H9 (cell line): ENCODE data around the gene GREB1L. TPM values are rescaled to one million over a fixed set of nuclear protein-coding genes. Genes with fewer than 3 reads are reported as not detected.

Experiments
- DNase-seq: peaks from one replicate; pipeline ENCODE4 v3.0.0-alpha.2; 2017
- H2AFZ ChIP-seq: one replicate; pipeline ENCODE4 v1.6.1; 2013; ENCODE audit warnings: mild to moderate bottlenecking, low read length, control low read depth, moderate library complexity
- H2AK5ac ChIP-seq: 2 replicates; pipeline ENCODE4 v1.6.1; 2013; ENCODE audit warnings: low read length, control low read depth, mixed read lengths; ENCODE audit not compliant: insufficient read length
- H2BK120ac ChIP-seq: one replicate; pipeline ENCODE4 v1.6.1; 2013; ENCODE audit warnings: low read depth, mild to moderate bottlenecking, low read length, control low read depth, inconsistent platforms; ENCODE audit not compliant: poor library complexity, severe bottlenecking
- H2BK12ac ChIP-seq: 2 replicates; pipeline ENCODE4 v1.6.1; 2013; ENCODE audit warnings: low read length, control low read depth, mixed read lengths, low read depth; ENCODE audit not compliant: insufficient read length
- H2BK15ac ChIP-seq: 2 replicates; pipeline ENCODE4 v1.6.1; 2013; ENCODE audit warnings: low read depth, low read length, control low read depth
- H2BK20ac ChIP-seq: one replicate; pipeline ENCODE4 v1.6.1; 2013; ENCODE audit warnings: low read depth, mild to moderate bottlenecking, low read length, control low read depth, inconsistent platforms; ENCODE audit not compliant: poor library complexity, severe bottlenecking
- H2BK5ac ChIP-seq: 2 replicates; pipeline ENCODE4 v1.6.1; 2013; ENCODE audit warnings: low read length, control low read depth, mixed read lengths; ENCODE audit not compliant: insufficient read length
- H3K14ac ChIP-seq: 2 replicates; pipeline ENCODE4 v1.6.1; 2013; ENCODE audit warnings: low read length, control low read depth; ENCODE audit not compliant: insufficient read depth
- H3K18ac ChIP-seq: 2 replicates; pipeline ENCODE4 v1.6.1; 2013; ENCODE audit warnings: low read depth, mild to moderate bottlenecking, mixed read lengths, low read length, control low read depth; ENCODE audit not compliant: insufficient read length
- H3K23ac ChIP-seq: 2 replicates; pipeline ENCODE4 v1.6.1; 2013; ENCODE audit warnings: low read length, control low read depth, mixed read lengths, low read depth; ENCODE audit not compliant: insufficient read length
- H3K23me2 ChIP-seq: 2 replicates; pipeline ENCODE4 v1.6.1; 2013; ENCODE audit warnings: low read depth, mild to moderate bottlenecking, mixed read lengths, low read length, control low read depth; ENCODE audit not compliant: insufficient read length, poor library complexity, severe bottlenecking
- H3K27ac ChIP-seq: 2 replicates; pipeline ENCODE4 v1.5.1; 2013; ENCODE audit warnings: low read length, control low read depth, mixed read lengths, low read depth; ENCODE audit not compliant: insufficient read length
- H3K27me3 ChIP-seq: 2 replicates; pipeline ENCODE4 v1.6.1; 2013; ENCODE audit warnings: low read length, control low read depth, inconsistent platforms; ENCODE audit not compliant: insufficient read depth
- H3K4ac ChIP-seq: 2 replicates; pipeline ENCODE4 v1.6.1; 2013; ENCODE audit warnings: low read depth, mild to moderate bottlenecking, control low read depth, inconsistent platforms, low read length, moderate library complexity
- H3K4me1 ChIP-seq: 2 replicates; pipeline ENCODE4 v1.6.1; 2013; ENCODE audit warnings: low read length, control low read depth, inconsistent platforms; ENCODE audit not compliant: insufficient read depth
- H3K4me2 ChIP-seq: 2 replicates; pipeline ENCODE4 v1.6.1; 2013; ENCODE audit warnings: low read length, control low read depth, mixed read lengths; ENCODE audit not compliant: insufficient read length, insufficient read depth
- H3K56ac ChIP-seq: 2 replicates; pipeline ENCODE4 v1.6.1; 2013; ENCODE audit warnings: low read depth, mild to moderate bottlenecking, mixed read lengths, low read length, control low read depth; ENCODE audit not compliant: insufficient read length
- H3K79me1 ChIP-seq: 2 replicates; pipeline ENCODE4 v1.6.1; 2013; ENCODE audit warnings: low read depth, mild to moderate bottlenecking, moderate library complexity, low read length, control low read depth, inconsistent platforms; ENCODE audit not compliant: insufficient read depth, poor library complexity, severe bottlenecking
- H3K79me2 ChIP-seq: 2 replicates; pipeline ENCODE4 v1.6.1; 2013; ENCODE audit warnings: low read length, control low read depth, inconsistent platforms; ENCODE audit not compliant: insufficient read depth
- H3K9ac ChIP-seq: 2 replicates; pipeline ENCODE4 v1.6.1; 2013; ENCODE audit warnings: low read length, control low read depth, mixed read lengths; ENCODE audit not compliant: insufficient read length; ENCODE audit errors: extremely low read depth
- H3K9me3 ChIP-seq: one replicate; pipeline ENCODE4 v1.6.1; 2013; ENCODE audit warnings: low read depth, low read length, inconsistent platforms; ENCODE audit not compliant: control insufficient read depth
- H3T11ph ChIP-seq: one replicate; pipeline ENCODE4 v1.6.1; 2013; ENCODE audit warnings: mild to moderate bottlenecking, low read length, control low read depth, inconsistent platforms
- H4K20me1 ChIP-seq: one replicate; pipeline ENCODE4 v1.6.1; 2013; ENCODE audit not compliant: control insufficient read depth, insufficient read length, insufficient read depth
- H4K5ac ChIP-seq: 2 replicates; pipeline ENCODE4 v1.6.1; 2013; ENCODE audit warnings: low read depth, mild to moderate bottlenecking, mixed read lengths, low read length, control low read depth; ENCODE audit not compliant: insufficient read length
- H4K8ac ChIP-seq: replicated peaks from 2 replicates; pipeline ENCODE4 v1.6.1; 2013; ENCODE audit warnings: low read length, control low read depth, mixed read lengths, low read depth; ENCODE audit not compliant: insufficient read length
- H4K91ac ChIP-seq: 2 replicates; pipeline ENCODE4 v1.6.1; 2013; ENCODE audit warnings: low read depth, mild to moderate bottlenecking, moderate library complexity, mixed read lengths, low read length, control low read depth; ENCODE audit not compliant: insufficient read length
- H3K27ac Mint-ChIP-seq, 3 experiments: 2 replicates in 2 of 3; 3 replicates in 1 of 3; pipeline ENCODE4 v1.8.0; 2020 to 2021; ENCODE audit warnings: mixed read lengths in 3 of 3, mild to moderate bottlenecking in 1 of 3, moderate library complexity in 1 of 3
- H3K27me3 Mint-ChIP-seq: 2 replicates; pipeline ENCODE4 v1.8.0; 2021; ENCODE audit warnings: low read depth, mild to moderate bottlenecking, moderate library complexity, mixed read lengths
- H3K36me3 Mint-ChIP-seq, 3 experiments: 2 replicates in 2 of 3; 3 replicates in 1 of 3; pipeline ENCODE4 v1.8.0; 2020 to 2021; ENCODE audit warnings: low read depth in 3 of 3, mixed read lengths in 3 of 3; ENCODE audit not compliant: insufficient read depth in 1 of 3
- H3K4me1 Mint-ChIP-seq, 2 experiments: 2 replicates each; pipeline ENCODE4 v1.8.0; 2020; ENCODE audit warnings: mixed read lengths in 2 of 2
- H3K4me3 Mint-ChIP-seq, 2 experiments: 2 replicates in 1 of 2; 3 replicates in 1 of 2; pipeline ENCODE4 v1.8.0; 2020 to 2021; ENCODE audit warnings: mild to moderate bottlenecking in 2 of 2, mixed read lengths in 2 of 2, moderate library complexity in 1 of 2
- H3K9me3 Mint-ChIP-seq, 2 experiments: 2 replicates in 1 of 2; 3 replicates in 1 of 2; pipeline ENCODE4 v1.8.0; 2020; ENCODE audit warnings: mild to moderate bottlenecking in 2 of 2, mixed read lengths in 2 of 2, moderate library complexity in 1 of 2
- WGBS: extraction: QIAGEN DNeasy Blood & Tissue Kit; methylation state at CpG from one replicate; pipeline ENCODE4 v1.1.7; 2013; ENCODE audit warnings: missing lambda C conversion rate, low lambda C conversion rate, mixed read lengths; ENCODE audit not compliant: insufficient read length; ENCODE audit errors: extremely low coverage; 5-methylcytosine and 5-hydroxymethylcytosine counted together
- total RNA-seq: library from RNA; stranded (reverse); gene quantifications from 2 replicates; pipeline ENCODE4 v1.2.1, GENCODE V29; 2021
- TF ChIP-seq, protein P1 (sequence below): fragments of 200-600 bp; sonication (generic); conservative IDR thresholded peaks from 3 replicates; pipeline ENCODE4 v1.8.0; 2021; ENCODE audit warnings: antibody characterized with exemption, mild to moderate bottlenecking

GREB1L gene
- total RNA-seq, 1 experiment from 2014 or later = 2.7 TPM

DNA sequence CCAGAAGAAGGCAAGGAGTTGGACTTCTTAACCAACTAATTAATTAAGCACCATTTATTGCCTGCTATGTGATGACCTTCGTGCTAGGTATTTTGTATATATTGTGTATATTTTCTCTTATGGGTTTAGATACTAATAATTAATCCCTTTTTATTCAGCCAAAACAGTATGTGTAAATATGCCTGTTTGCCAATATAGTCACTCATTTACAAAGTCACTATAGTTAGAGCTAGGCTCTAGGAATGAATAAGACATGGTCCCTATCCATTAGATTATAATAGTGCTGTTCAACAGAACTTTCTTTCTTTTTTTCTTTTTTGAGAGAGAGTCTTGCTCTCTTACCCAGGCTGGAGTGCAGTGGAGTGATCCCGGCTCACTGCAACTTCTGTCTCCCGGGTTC is 51.4 kb downstream of the GREB1L start:
- no peak overlapping the region for H2BK120ac ChIP-seq
- no peak overlapping the region for H3K4me2 ChIP-seq
- H3K4ac ChIP-seq = no peak overlapping the region
- TF ChIP-seq, protein P1, sequence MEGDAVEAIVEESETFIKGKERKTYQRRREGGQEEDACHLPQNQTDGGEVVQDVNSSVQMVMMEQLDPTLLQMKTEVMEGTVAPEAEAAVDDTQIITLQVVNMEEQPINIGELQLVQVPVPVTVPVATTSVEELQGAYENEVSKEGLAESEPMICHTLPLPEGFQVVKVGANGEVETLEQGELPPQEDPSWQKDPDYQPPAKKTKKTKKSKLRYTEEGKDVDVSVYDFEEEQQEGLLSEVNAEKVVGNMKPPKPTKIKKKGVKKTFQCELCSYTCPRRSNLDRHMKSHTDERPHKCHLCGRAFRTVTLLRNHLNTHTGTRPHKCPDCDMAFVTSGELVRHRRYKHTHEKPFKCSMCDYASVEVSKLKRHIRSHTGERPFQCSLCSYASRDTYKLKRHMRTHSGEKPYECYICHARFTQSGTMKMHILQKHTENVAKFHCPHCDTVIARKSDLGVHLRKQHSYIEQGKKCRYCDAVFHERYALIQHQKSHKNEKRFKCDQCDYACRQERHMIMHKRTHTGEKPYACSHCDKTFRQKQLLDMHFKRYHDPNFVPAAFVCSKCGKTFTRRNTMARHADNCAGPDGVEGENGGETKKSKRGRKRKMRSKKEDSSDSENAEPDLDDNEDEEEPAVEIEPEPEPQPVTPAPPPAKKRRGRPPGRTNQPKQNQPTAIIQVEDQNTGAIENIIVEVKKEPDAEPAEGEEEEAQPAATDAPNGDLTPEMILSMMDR = no peak
- no peak overlapping the region for H4K8ac ChIP-seq
- H3K23me2 ChIP-seq = no peaks in the 10 kb centered on the region
- no peak overlapping the region for H4K91ac ChIP-seq
- Mint-ChIP-seq H3K27ac (no peak overlapping the region), H3K27me3 (no peaks in the 10 kb centered on the region), H3K36me3 (no peaks in the 10 kb centered on the region; a peak in 1 of 7 replicates), H3K9me3 (no peaks in the 10 kb centered on the region), H3K4me1 (peaks cover 16 to 45% of the 10 kb centered on the region in 2 experiments), H3K4me3 (no peak overlapping the region)
- H3K79me2 ChIP-seq = no peaks in the 10 kb centered on the region
- no peak overlapping the region for H2AFZ ChIP-seq
- H3K9ac ChIP-seq = no peak overlapping the region
- H2AK5ac ChIP-seq = no peak overlapping the region
- no peaks in the 10 kb centered on the region for H3K79me1 ChIP-seq
- no peaks in the 10 kb centered on the region for H3K27me3 ChIP-seq
- H4K5ac ChIP-seq = no peak overlapping the region
- no peaks in the 10 kb centered on the region for H4K20me1 ChIP-seq
- H3K56ac ChIP-seq = no peak overlapping the region
- no peak overlapping the region for H3K18ac ChIP-seq
- WGBS = no CpG with 5 or more reads among the region's 3 CpGs
- no peaks in the 10 kb centered on the region for H3K4me1 ChIP-seq
- H2BK12ac ChIP-seq = no peak overlapping the region
- no peak overlapping the region for H3K27ac ChIP-seq
- no peak overlapping the region for H2BK15ac ChIP-seq
- no peak for DNase-seq
- H3K14ac ChIP-seq = no peak overlapping the region
- H2BK20ac ChIP-seq = no peak overlapping the region
- no peak overlapping the region for H3T11ph ChIP-seq
- H2BK5ac ChIP-seq = no peak overlapping the region
- no peaks in the 10 kb centered on the region for H3K9me3 ChIP-seq
- no peak overlapping the region for H3K23ac ChIP-seq
